ENCODE data around the gene CREBBP. TPM values are rescaled to one million over a fixed set of nuclear protein-coding genes. Genes with fewer than 3 reads are reported as not detected.

Gene CREBBP
- total RNA-seq, 1 experiment from 2014 or later: 10.8 TPM

DNA sequence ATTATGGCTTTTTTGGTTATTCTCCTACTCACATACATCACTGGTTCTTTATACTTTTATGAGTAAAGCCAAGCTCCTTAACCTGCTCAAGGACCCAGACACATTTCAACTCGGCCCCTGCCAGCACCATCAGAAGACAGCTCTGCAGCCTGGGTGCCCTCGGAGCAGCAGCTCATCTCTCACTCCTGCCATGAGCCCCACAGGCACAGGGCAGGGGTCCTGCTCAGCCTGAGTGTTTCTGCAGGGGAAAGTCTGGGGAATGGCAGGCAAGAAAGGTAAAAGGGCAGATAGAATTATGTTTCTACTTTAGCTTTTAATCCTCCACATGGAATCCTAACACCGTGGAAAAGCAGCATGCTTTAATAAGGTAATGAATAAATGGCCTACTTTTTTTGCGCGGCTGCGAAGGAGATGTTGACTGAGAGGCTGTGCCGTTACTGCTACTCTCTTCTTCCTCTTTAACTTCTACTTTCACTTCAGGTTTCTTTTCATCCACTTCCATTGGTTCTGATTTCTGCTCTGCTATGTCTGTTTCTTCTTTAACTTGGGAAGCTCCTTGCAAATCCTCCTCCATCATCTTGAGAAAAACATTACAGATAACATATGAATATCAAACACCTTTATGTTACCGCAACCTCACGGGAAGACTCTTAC, 113.1 kb downstream of the CREBBP start:
- no peak for DNase-seq (ENCODE audit: low read depth)

DNA sequence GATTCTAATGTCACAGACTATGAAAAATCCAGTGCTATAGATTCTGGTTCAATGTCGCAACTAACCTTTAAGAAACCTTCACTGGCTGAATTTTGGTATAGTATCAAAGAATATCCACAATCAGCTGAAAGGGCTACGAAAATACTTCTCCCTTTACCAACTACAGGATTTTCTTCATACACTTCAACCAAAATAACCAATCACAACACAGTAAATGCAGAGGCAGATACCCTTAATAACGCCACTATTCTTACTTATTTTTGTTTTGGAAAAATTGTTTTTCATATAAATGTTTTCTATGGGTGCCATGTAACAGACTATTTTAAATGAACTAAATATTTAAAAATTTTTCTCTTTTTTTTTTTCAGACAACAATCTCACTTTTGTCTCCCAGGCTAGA, 114.3 kb downstream of the CREBBP start:
- DNase-seq (ENCODE audit: low read depth): no peak

DNA sequence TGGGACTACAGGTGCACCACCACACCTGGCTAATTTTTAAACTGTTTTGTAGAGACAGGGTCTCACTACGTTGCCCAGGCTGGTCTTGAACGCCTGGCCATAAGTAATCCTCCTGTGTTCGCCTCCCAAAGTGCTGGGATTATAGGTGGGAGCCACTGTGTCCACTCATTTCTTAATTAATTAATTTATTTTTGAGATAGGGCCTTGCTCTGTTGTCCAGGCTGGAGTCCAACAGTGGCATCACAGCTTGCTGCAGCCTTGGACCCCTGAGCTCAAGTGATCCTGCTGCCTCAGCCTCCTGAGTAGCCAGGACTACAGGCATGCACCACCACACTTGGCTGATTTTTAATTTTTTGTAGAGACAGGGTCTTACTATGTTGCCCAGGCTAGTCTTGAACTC, 116.1 kb downstream of the CREBBP start:
- DNase-seq (ENCODE audit: low read depth): no peak

DNA sequence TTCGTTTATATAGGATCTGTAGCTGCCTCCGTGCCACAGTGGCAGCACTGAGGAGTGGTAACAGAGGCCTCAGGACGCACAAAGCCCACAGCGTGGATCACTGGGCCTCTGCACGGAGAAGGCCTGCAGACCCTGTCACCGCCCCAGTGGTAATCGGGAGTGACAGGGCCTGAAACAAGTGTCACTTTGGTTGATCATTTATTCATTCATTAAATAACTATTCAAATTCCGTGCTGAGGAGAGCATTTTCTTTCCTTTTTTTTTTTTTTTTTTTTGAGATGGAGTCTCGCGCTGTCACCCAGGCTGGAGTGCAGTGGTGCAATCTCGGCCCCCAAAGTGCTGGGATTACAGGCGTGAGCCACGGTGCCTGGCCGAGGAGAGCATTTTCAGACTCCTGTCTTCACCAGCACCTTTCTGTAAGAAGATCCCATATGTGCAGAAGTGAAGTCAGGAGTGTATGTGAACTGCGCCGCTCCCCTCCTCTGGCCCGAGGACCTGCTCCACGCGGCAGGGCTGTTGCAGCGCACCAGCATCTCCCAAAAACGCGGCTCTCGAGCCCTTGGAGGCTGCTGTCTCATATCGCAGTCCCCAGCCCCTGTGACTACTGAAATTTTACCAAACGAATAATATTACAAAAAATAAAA, 118.3 kb downstream of the CREBBP start:
- no peak for DNase-seq (ENCODE audit: low read depth)

DNA sequence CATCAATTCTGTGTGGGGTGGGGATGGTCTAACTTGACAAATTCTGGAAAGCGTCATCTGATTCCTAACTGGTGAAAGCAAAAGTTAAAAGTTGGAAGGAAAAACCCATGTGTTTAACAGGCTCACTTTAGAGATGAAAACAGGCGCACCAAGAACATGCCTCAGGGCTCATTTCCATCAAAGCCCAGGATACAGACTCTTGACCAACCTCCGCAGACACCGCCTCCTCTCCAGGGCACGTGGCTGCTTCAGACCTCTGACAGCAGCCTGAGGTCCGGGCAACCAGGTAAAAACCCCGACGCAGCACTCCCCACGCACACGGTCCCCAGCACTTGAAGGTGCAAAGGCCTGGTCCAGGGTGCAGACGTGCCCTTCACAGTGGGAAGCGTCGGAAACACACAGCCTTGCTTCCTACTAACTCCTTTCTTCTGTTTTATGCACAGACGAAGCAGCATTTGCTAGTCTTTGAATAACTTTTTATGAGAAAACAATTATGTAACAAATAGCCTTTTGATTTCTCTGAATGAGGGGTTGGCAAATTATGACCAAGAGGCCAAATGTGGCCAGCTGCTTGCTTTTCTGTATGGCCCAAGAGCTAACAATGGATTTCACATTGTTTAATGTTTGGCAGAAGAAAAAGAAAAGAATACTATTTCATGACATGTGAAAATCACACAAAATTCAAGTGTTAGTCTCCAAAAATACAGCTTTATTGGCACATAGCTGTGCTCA, 119.0 kb downstream of the CREBBP start:
- DNase-seq (ENCODE audit: low read depth): no peak

DNA sequence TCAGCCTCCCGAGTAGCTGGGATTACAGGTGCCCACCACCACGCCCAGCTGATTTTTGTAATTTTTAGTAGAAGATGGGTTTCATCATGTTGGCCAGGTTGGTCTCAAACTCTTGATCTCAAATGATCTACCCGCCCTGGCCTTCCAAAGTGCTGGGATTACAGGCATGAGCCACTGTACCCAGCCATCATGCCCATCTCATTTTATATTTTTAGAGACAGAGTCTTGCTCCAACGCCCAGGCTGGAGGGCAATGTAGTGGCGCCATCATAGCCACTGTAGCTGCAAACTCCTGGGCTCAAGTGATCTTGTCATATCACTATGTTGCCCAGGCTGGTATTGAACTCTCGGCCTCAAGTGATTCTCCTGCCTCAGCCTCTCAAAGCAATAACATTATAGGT, 120.0 kb downstream of the CREBBP start:
- DNase-seq (ENCODE audit: low read depth): no peak

DNA sequence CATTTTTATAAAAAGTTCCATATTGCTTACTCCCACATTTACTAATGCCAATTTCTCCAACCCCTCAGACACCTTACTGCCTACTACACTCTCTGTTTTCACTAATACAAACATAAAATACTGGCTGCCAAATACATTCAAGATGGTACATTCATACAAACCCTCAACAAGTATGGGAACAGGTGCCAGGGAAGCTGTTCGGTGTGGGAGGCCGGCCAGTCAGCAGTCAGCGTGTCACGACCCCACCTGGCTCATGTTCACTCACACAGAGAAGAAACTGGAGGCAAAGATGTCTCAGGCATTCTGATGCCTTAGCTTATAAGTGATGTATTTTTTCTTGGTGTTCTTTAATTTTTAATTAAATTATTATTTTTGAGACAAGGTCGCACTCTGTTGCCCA, 120.8 kb downstream of the CREBBP start:
- DNase-seq (ENCODE audit: low read depth): no peak

DNA sequence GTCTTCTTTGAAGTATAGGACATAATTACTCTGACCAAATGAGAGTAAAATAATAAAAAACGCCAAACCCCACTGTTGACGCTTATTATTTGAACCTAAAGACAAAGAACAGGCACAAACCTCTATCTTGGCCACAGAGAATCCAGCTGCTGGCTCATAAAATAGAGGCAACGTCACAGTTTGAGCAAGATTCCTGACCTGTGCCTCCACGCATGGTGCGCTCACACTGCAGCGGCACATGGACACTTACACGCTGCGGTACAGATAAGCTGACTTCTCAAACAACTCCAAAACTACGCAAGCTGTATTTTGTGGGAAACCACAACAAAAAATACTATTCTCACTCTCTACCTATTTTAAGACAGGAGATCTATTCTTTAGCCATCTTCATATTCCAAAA, 124.4 kb downstream of the CREBBP start:
- no peak for DNase-seq (ENCODE audit: low read depth)

DNA sequence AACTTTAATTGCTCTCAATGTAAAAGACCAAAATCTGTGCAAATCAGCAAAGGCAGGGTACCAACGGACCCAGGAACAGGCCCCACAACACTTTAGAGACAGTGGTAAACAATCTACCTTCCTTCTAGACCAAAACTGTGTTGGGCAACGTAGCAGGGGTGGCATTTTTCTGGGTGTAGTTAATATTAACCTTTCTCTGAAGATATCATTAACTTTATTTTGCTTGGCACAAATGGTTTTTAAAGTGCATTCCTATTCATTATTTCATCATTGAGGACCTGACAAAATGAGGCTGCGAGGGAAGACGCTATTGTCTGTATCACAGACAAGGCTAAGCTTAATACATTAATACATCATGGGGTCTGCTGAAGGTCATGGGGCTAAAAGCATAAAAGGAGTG, 125.3 kb downstream of the CREBBP start:
- DNase-seq (ENCODE audit: low read depth): no peak

DNA sequence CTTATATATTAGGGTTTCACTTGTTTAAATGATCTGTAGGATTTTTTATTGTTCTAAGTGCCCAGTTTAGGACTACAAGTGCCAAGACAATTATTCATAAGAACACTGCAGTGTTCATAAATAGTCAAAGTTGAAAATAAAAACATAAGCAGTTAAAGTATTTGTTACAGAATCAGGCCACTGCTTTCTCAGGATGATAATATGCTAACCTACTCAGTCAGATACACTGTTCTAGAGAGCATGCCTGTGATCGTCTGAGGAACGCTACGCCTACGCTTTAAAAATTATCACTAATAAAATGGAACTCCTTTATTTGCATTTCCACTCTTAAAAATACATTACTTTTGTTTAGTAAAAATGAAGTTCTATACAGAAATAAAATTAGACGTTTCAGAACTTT, 125.7 kb downstream of the CREBBP start:
- no peak for DNase-seq (ENCODE audit: low read depth)

DNA sequence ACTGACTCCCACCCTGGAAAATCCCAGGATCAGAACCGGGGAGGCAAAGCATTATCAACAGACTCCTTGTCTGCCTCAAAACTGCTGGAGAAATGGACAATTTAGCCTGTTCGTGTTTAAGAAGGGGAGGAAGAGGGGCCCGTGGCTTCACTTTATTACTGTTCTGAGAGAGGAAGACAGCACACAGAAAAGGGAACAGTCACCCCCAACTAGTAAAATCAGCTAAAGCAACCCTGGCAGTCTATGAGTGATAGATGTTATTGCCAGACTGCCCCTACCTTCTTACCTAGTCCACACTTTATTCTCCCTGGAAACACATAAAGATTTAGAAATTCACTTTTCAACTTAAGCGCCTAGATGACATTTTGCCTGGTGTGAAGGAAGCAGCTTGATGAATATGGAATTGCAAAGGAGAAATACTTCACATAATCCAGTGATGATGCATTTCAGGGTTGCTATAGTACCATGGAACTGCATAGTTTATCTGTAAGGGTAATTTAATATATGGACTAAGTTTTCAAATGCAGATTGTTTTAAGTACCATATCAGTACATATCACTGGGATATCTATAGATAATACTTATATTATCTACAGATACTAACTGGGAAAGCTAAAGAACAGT, 126.3 kb downstream of the CREBBP start:
- DNase-seq (ENCODE audit: low read depth): no peak

DNA sequence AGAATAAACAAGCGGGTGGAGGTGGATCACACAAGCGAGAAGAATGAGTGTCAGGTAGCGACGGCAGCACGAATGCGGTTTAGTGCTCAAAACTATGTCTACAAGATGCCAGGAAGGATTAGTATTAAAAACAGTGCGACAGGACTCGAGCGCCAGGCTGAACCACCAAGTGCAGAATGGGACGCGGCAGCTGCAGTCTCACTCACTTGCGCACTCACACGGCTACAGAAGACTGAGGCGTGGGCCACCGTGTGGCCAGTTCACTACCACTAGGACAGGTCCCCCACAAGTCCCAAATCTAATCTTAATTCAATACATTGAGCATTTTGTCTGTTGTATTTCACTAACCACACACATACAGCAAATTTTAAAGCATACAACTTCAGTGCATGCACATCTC, 127.5 kb downstream of the CREBBP start:
- DNase-seq (ENCODE audit: low read depth): no peak

DNA sequence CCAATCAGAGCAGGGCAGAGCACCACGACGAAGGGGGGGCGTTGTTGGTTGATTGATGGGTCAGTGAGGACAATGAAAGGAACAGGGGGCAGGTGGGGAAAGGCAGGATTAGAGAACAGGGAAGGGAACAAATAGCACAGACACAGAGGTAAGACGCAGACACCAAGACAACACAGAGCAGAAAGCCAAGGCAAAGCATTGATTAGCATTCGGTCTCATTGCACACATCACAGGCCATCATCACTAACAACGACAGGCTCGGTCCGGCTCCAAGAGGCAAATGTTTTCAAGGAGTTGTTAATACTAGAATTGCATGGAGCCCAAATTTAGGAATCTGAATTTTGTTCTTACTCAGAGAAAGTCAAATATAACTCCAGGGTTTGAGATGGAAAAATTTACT, 128.6 kb downstream of the CREBBP start:
- DNase-seq (ENCODE audit: low read depth): no peak

DNA sequence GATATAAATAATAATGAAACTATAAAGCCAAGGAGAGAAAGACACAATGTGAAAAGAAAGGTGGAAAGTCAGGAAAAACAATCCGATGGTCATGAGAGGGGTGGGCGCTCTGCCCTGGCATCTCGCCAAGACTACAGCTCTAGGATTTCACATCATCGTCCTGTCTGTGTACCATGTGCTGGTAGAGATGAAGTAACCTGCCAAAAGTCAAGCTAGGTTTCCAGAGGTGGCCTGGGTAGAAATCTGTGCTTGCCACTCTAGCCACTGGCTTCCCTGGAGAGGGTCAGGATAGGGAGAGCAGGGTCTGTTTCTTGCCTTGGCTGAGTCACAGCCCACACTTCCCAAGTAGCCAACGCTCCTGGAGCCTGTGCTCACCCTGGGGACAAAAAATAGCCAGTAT, 132.2 kb downstream of the CREBBP start:
- no peak for DNase-seq (ENCODE audit: low read depth)

DNA sequence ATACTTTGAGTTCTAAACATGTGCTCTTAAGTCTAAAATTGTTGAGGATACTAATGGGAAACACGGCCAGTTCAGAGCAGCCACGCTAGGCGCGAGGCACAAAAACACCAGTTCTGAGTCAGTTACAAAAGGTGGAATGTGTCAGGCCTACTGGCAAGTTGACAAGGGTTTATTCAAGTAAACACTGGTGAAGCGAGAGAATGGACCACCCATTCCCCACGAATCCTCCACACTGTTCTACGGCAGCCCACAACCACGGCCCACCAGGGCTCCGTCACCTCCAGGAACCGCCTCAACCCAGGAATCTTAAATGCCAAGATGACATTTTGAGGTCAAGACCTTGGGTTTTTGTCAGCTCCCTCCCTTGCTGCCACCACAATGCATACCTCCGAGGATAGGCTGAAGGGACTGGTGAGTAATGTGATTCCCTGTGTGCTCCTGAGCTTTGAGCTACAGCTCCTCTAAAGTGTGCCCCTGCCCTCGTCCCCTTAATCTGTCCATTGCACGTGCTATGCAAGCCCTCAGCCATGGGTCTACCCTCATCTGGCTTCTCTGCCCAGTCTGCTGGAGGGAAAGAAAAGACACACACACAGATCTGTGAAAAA, 134.7 kb downstream of the CREBBP start:
- peak; percentile 5 for DNase-seq (ENCODE audit: low read depth)

DNA sequence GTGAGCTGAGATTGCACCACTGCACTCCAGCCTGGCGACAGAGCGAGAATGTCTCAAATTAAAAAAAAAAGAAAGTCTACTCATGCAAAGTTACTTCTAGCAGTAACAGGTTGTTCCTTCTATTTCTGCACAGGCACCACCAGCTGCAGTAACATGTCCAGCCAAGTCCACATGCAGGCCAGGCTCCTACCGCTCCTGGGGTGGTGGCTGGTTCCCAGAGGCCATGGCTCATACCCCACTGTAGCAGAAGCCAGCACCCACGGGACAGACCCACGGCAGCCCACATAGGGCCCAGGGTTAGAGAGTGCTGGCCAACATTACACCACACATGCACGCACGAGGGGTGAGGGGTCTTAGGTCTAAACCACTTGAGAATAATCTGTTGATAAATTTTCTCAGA, 136.5 kb downstream of the CREBBP start:
- no peak for DNase-seq (ENCODE audit: low read depth)

DNA sequence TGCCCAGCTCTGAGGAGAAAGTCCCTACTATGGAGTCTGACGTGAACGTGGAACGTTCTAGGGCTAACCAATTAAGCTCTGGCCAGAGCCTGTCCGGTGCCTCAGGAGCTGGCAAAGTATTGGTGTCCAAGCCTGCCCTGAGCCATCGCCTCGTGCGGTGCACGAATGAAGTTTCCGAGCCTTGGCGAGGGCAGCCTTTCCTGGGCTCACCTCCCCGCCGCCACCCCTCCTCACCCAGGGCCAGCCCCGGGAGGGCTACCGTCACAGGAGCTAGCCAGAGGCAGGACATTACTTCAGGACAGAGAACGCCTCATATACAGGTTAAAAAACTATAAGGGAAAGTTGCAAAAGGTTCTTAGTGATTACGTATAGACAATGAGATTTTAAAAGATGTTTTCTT, 139.6 kb downstream of the CREBBP start:
- DNase-seq (ENCODE audit: low read depth): no peak

DNA sequence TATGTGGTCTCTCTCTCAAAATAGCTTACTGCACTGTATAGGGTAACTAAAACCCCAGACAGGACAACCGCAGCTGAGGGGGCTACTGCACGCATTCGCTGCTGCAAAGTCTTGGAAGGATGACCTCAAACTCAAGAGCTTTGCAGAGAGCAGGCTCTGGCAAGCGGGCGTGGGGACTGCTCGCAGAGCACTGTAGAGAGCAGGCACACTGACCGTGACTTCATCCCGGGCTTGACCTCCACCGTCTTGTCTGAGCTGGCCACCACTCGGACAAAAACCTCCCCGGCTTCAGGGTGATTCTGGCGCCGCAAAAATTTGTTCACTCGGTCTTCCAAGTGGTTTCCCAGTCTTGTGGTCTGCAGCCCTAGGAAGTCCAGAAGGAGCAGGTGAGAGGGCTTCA, 140.3 kb downstream of the CREBBP start:
- no peak for DNase-seq (ENCODE audit: low read depth)

DNA sequence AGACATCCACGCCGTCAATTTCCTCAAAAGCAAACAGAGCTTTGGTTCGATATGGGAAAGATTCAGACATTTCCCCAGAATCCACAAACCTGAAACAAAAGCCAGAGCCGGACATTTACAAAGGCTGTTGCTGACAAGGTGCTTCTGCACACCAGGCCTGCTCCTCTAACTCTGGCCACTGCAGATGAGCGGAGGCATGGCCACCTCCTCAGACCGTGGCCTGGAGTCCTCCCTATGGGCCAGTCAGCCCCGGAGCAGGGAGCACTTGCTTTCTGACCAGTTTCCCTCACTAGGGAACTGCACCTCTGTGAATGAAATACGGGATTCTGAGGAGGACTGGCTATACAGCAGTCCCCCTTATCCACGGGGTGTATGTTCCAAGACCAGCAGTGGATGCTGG, 140.9 kb downstream of the CREBBP start:
- no peak for DNase-seq (ENCODE audit: low read depth)

DNA sequence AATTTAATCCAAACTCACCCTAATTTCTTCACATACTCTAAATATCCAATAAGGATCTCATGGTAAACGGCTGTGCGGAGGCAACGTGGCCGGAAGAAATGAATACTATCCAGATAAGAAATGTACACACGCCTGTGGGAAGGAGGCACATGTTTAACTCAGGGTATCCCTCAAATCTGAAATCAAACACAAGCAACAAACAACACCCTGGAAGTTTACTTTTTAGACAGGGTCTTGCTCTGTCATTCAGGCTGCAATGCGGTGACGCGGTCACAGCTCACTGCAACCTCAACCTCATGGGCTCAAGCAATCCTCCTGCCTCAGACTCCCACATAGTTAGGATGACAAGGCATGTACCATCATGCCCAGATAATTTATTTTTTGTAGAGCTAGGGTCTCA, 142.0 kb downstream of the CREBBP start:
- no peak for DNase-seq (ENCODE audit: low read depth)

DNA sequence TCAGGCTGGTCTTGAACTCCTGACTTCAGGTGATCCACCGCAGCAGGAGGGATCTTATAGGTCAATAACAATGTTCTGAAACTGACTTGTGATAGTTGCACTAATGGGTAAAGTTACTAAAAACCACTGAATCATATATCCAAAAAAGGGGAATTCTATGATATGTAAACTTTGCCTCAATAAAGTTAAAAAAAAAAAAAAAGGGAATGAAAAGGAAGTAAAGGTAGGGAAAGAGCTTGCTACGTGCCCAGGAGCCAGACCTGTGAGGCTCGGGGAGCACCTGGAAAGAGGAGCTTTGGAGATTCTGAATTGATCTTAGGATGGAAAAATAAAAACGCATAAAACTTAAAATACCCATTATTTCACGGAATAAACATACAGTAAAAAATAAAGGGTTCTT, 142.4 kb downstream of the CREBBP start:
- DNase-seq (ENCODE audit: low read depth): no peak

DNA sequence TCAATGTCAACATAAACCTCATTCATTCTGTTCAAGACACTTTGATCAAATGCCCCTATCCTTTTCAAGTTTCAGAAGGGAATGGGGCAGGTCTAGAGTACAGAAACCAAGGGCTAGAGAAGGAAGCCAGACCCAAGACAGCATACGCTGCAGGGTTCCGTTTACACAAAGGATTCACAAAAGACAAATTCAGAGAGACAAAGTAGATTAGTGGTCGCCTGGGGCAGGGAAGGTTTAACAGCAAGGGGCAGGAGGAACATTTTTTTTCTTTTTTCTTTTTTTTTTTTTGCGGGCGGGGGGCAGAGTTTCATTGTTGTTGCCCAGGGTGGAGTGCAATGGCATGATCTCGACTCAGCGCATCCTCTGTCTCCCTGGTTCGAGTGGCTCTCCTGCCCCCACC, 143.3 kb downstream of the CREBBP start:
- DNase-seq (ENCODE audit: low read depth): no peak
